HG02981 (cell line): ENCODE data around the gene EIF4G3.
"Not testable (repeated sequence)": the region's sequence is repeated elsewhere in the genome, so short reads cannot be mapped to it uniquely, and the experiment has no call there.

Experiments used
- ATAC-seq: cut with Tn5 transposase; IDR thresholded peaks from one replicate; pipeline ENCODE4 v1.9.1; 2021; ENCODE audit warnings: mild to moderate bottlenecking, moderate library complexity; ENCODE audit not compliant: unreplicated experiment

Gene EIF4G3

GRCh38 chr1:21176586-21177555 lies at the start of gene EIF4G3:
Gene EIF4G3 (minus strand): TSS chr1:21176897. CDS start chr1:21002742, 174,155 bp downstream.
- peak; percentile 87 for ATAC-seq

GRCh38 chr1:21225065-21225464 lies 48.4 kb upstream of the EIF4G3 start:
- ATAC-seq = no peak

GRCh38 chr1:21220815-21221214 lies 44.1 kb upstream of the EIF4G3 start:
- ATAC-seq = no peak

GRCh38 chr1:21219674-21220073 lies 43.0 kb upstream of the EIF4G3 start:
- ATAC-seq = no peak

GRCh38 chr1:21217812-21218596 lies 41.3 kb upstream of the EIF4G3 start:
- no peak for ATAC-seq

- ATAC-seq = no peak
Measured at GRCh38 chr1:21216835-21217811, 40.4 kb upstream of the EIF4G3 start.

- ATAC-seq = no peak
Measured at GRCh38 chr1:21212126-21212525, 35.4 kb upstream of the EIF4G3 start.

- not testable (repeated sequence) for ATAC-seq
Measured at GRCh38 chr1:21208137-21208700, 31.5 kb upstream of the EIF4G3 start.

- ATAC-seq = no peak
Measured at GRCh38 chr1:21206117-21206516, 29.4 kb upstream of the EIF4G3 start.

GRCh38 chr1:21205416-21205815 lies 28.7 kb upstream of the EIF4G3 start:
- no peak for ATAC-seq

GRCh38 chr1:21201650-21202049 lies 25.0 kb upstream of the EIF4G3 start:
- ATAC-seq = no peak

GRCh38 chr1:21201238-21201637 lies 24.5 kb upstream of the EIF4G3 start:
- not testable (repeated sequence) for ATAC-seq

- ATAC-seq = no peak
Measured at GRCh38 chr1:21200767-21201166, 24.1 kb upstream of the EIF4G3 start.

GRCh38 chr1:21198929-21199328 lies 22.2 kb upstream of the EIF4G3 start:
- no peak for ATAC-seq

- ATAC-seq = no peak
Measured at GRCh38 chr1:21192871-21193270, 16.2 kb upstream of the EIF4G3 start.

- ATAC-seq = no peak
Measured at GRCh38 chr1:21192284-21192683, 15.6 kb upstream of the EIF4G3 start.

GRCh38 chr1:21190771-21191170 lies 14.1 kb upstream of the EIF4G3 start:
- ATAC-seq = not testable (repeated sequence)

GRCh38 chr1:21189906-21190500 lies 13.3 kb upstream of the EIF4G3 start:
- ATAC-seq = no peak

- ATAC-seq = no peak
Measured at GRCh38 chr1:21189421-21189820, 12.7 kb upstream of the EIF4G3 start.

- ATAC-seq = no peak
Measured at GRCh38 chr1:21188235-21188634, 11.5 kb upstream of the EIF4G3 start.
